HEK293 (cell line): Measurements from ENCODE around the gene IGFL2.

Source experiments
- BCL11A ChIP-seq: fragments of 450-650 bp; formaldehyde crosslinking; IDR thresholded peaks from 2 replicates; pipeline ENCODE4 v1.5.1; 2016; ENCODE audit warnings: low read depth, missing biosample characterization, missing genetic modification characterization
- BCL11B ChIP-seq: fragments of 450-650 bp; formaldehyde crosslinking; IDR thresholded peaks from 2 replicates; pipeline ENCODE4 v1.5.1; 2016; ENCODE audit warnings: low read depth, missing biosample characterization, missing genetic modification characterization
- FEZF1 ChIP-seq: fragments of 450-650 bp; formaldehyde crosslinking; IDR thresholded peaks from 2 replicates; pipeline ENCODE4 v1.5.1; 2016; ENCODE audit warnings: missing biosample characterization, missing genetic modification characterization
- KLF8 ChIP-seq: fragments of 450-650 bp; formaldehyde crosslinking; IDR thresholded peaks from 2 replicates; pipeline ENCODE4 v1.5.1; 2016; ENCODE audit warnings: missing biosample characterization, missing genetic modification characterization
- OVOL3 ChIP-seq: fragments of 450-650 bp; formaldehyde crosslinking; IDR thresholded peaks from 2 replicates; pipeline ENCODE4 v1.5.1; 2016; ENCODE audit warnings: missing biosample characterization, missing genetic modification characterization
- PRDM2 ChIP-seq: fragments of 450-650 bp; formaldehyde crosslinking; IDR thresholded peaks from 2 replicates; pipeline ENCODE4 v1.5.1; 2016; ENCODE audit warnings: missing biosample characterization, missing genetic modification characterization, borderline replicate concordance
- PRDM4 ChIP-seq: fragments of 450-650 bp; formaldehyde crosslinking; IDR thresholded peaks from 2 replicates; pipeline ENCODE4 v1.5.1; 2017; ENCODE audit warnings: missing biosample characterization, missing genetic modification characterization
- RBAK ChIP-seq: fragments of 450-650 bp; formaldehyde crosslinking; IDR thresholded peaks from 2 replicates; pipeline ENCODE4 v1.5.1; 2016; ENCODE audit warnings: missing biosample characterization, missing genetic modification characterization
- REPIN1 ChIP-seq: fragments of 450-650 bp; formaldehyde crosslinking; IDR thresholded peaks from 2 replicates; pipeline ENCODE4 v1.5.1; 2017; ENCODE audit warnings: missing biosample characterization, missing genetic modification characterization, low read depth
- SCRT2 ChIP-seq: fragments of 450-650 bp; formaldehyde crosslinking; IDR thresholded peaks from 2 replicates; pipeline ENCODE4 v1.5.1; 2016; ENCODE audit warnings: missing biosample characterization, missing genetic modification characterization
- WT1 ChIP-seq: fragments of 450-650 bp; formaldehyde crosslinking; IDR thresholded peaks from 2 replicates; pipeline ENCODE4 v1.5.1; 2016; ENCODE audit warnings: missing biosample characterization, missing genetic modification characterization
- ZBTB20 ChIP-seq: fragments of 450-650 bp; formaldehyde crosslinking; IDR thresholded peaks from 2 replicates; pipeline ENCODE4 v1.5.1; 2016; ENCODE audit warnings: missing biosample characterization, missing genetic modification characterization
- ZFP37 ChIP-seq: fragments of 450-650 bp; formaldehyde crosslinking; IDR thresholded peaks from 2 replicates; pipeline ENCODE4 v1.5.1; 2016; ENCODE audit warnings: missing biosample characterization, missing genetic modification characterization
- ZIC2 ChIP-seq: fragments of 450-650 bp; formaldehyde crosslinking; IDR thresholded peaks from 2 replicates; pipeline ENCODE4 v1.5.1; 2016; ENCODE audit warnings: missing biosample characterization, missing genetic modification characterization
- ZNF248 ChIP-seq: fragments of 450-650 bp; formaldehyde crosslinking; IDR thresholded peaks from 2 replicates; pipeline ENCODE4 v1.5.1; 2017; ENCODE audit warnings: missing biosample characterization, missing genetic modification characterization
- ZNF311 ChIP-seq: fragments of 450-650 bp; formaldehyde crosslinking; IDR thresholded peaks from 2 replicates; pipeline ENCODE4 v1.5.1; 2017; ENCODE audit warnings: missing biosample characterization, missing genetic modification characterization, borderline replicate concordance
- ZNF341 ChIP-seq: fragments of 450-650 bp; formaldehyde crosslinking; IDR thresholded peaks from 2 replicates; pipeline ENCODE4; 2016; ENCODE audit warnings: low read depth, missing biosample characterization, missing genetic modification characterization
- ZNF391 ChIP-seq: fragments of 450-650 bp; formaldehyde crosslinking; IDR thresholded peaks from 2 replicates; pipeline ENCODE4 v1.5.1; 2016; ENCODE audit warnings: low read depth, missing biosample characterization, missing genetic modification characterization, borderline replicate concordance
- ZNF394 ChIP-seq: fragments of 450-650 bp; formaldehyde crosslinking; IDR thresholded peaks from 2 replicates; pipeline ENCODE4 v1.5.1; 2016; ENCODE audit warnings: missing biosample characterization, missing genetic modification characterization, mild to moderate bottlenecking, moderate library complexity, borderline replicate concordance
- ZNF423 ChIP-seq: fragments of 450-650 bp; formaldehyde crosslinking; IDR thresholded peaks from 2 replicates; pipeline ENCODE4 v1.5.1; 2016; ENCODE audit warnings: missing biosample characterization, missing genetic modification characterization
- ZNF426 ChIP-seq: fragments of 450-650 bp; formaldehyde crosslinking; IDR thresholded peaks from 2 replicates; pipeline ENCODE4 v1.5.1; 2017; ENCODE audit warnings: missing biosample characterization, missing genetic modification characterization, mild to moderate bottlenecking, inconsistent platforms, moderate library complexity
- ZNF449 ChIP-seq: fragments of 450-650 bp; formaldehyde crosslinking; IDR thresholded peaks from 2 replicates; pipeline ENCODE4 v1.5.1; 2017; ENCODE audit warnings: missing biosample characterization, mild to moderate bottlenecking, missing genetic modification characterization, moderate library complexity
- ZNF48 ChIP-seq: fragments of 450-650 bp; formaldehyde crosslinking; IDR thresholded peaks from 2 replicates; pipeline ENCODE4 v1.5.1; 2016; ENCODE audit warnings: missing biosample characterization, missing genetic modification characterization
- ZNF518A ChIP-seq: fragments of 450-650 bp; formaldehyde crosslinking; conservative IDR thresholded peaks from 2 replicates; pipeline ENCODE4 v1.5.1; 2016; ENCODE audit warnings: low read depth, missing biosample characterization, missing genetic modification characterization
- ZNF600 ChIP-seq: fragments of 450-650 bp; formaldehyde crosslinking; IDR thresholded peaks from 2 replicates; pipeline ENCODE4 v1.5.1; 2016; ENCODE audit warnings: missing biosample characterization, missing genetic modification characterization
- ZNF623 ChIP-seq: fragments of 450-650 bp; formaldehyde crosslinking; IDR thresholded peaks from 2 replicates; pipeline ENCODE4 v1.5.1; 2016; ENCODE audit warnings: missing biosample characterization, missing genetic modification characterization
- ZSCAN16 ChIP-seq: fragments of 450-650 bp; formaldehyde crosslinking; IDR thresholded peaks from 2 replicates; pipeline ENCODE4 v1.5.1; 2016; ENCODE audit warnings: missing biosample characterization, missing genetic modification characterization

The IGFL2 gene

GRCh38 chr19:46133101-46133627 lies 14.9 kb upstream of the IGFL2 start (continued):
- TF ChIP-seq PRDM2 (tag by site-specific recombination) (no peak), ZNF518A (tag by site-specific recombination) (peak; percentile 78), ZNF391 (no peak), PRDM4 (tag by site-specific recombination) (no peak), ZNF311 (tag by site-specific recombination) (no peak), ZNF423 (tag by site-specific recombination) (no peak), REPIN1 (tag by site-specific recombination) (no peak), WT1 (tag by site-specific recombination) (no peak), SCRT2 (tag by site-specific recombination) (peak; percentile 98), ZNF48 (tag by site-specific recombination) (no peak), BCL11A (tag by site-specific recombination) (no peak), ZFP37 (tag by site-specific recombination) (no peak), RBAK (tag by site-specific recombination) (no peak), OVOL3 (tag by site-specific recombination) (no peak), ZNF248 (tag by site-specific recombination) (no peak), ZNF600 (tag by site-specific recombination) (no peak), ZNF341 (tag by site-specific recombination) (no peak), ZNF623 (no peak), ZNF394 (tag by site-specific recombination) (no peak), BCL11B (tag by site-specific recombination) (no peak), FEZF1 (tag by site-specific recombination) (peak; percentile 93), ZNF449 (tag by site-specific recombination) (no peak), ZBTB20 (tag by site-specific recombination) (no peak), ZNF426 (tag by site-specific recombination) (no peak), ZSCAN16 (tag by site-specific recombination) (no peak), KLF8 (tag by site-specific recombination) (no peak), ZIC2 (tag by site-specific recombination) (peak; percentile 23; the same call in 1 of the 2 replicates)
